HepG2 (cell line): Measurements from ENCODE around the gene SASS6. TPM values are rescaled to one million over a fixed set of nuclear protein-coding genes. Genes with fewer than 3 reads are reported as not detected.

Source experiments
- CHD4 ChIP-seq: fragments of 200-600 bp; sonication (generic); IDR thresholded peaks from 2 replicates; pipeline ENCODE4 v1.7.0; 2017; ENCODE audit warnings: mild to moderate bottlenecking, low read length, borderline replicate concordance
- DNMT1 ChIP-seq: sonication (generic); formaldehyde crosslinking; IDR thresholded peaks from 2 replicates; pipeline ENCODE4 v1.5.1; 2020; ENCODE audit warnings: mild to moderate bottlenecking, missing genetic modification reagents
- GFI1 ChIP-seq: sonication (generic); formaldehyde crosslinking; IDR thresholded peaks from 2 replicates; pipeline ENCODE4 v1.5.0; 2020; ENCODE audit warnings: missing genetic modification reagents, mild to moderate bottlenecking, borderline replicate concordance
- KDM5A ChIP-seq: fragments of 200-600 bp; sonication (generic); IDR thresholded peaks from 2 replicates; pipeline ENCODE4 v1.7.0; 2018; ENCODE audit warnings: antibody characterized with exemption, mild to moderate bottlenecking, low read length, borderline replicate concordance
- KLF12 ChIP-seq: sonication (generic); formaldehyde crosslinking; IDR thresholded peaks from 2 replicates; pipeline ENCODE4 v1.4.0; 2020; ENCODE audit warnings: missing genetic modification reagents, borderline replicate concordance
- POGK ChIP-seq: sonication (generic); formaldehyde crosslinking; conservative IDR thresholded peaks from 2 replicates; pipeline ENCODE4 v1.8.0; 2022; ENCODE audit warnings: mild to moderate bottlenecking, moderate library complexity, missing genetic modification reagents
- SP4 ChIP-seq: sonication (generic); formaldehyde crosslinking; IDR thresholded peaks from 2 replicates; pipeline ENCODE4 v1.8.1; 2023; ENCODE audit warnings: mild to moderate bottlenecking, missing genetic modification reagents
- TFDP1 ChIP-seq: IDR thresholded peaks from 2 replicates; pipeline ENCODE4 v1.6.1; 2016; ENCODE audit warnings: missing compliant biosample characterization, missing genetic modification reagents, borderline replicate concordance
- TGIF2 ChIP-seq: IDR thresholded peaks from 2 replicates; pipeline ENCODE4 v1.6.1; 2016; ENCODE audit warnings: control low read depth, missing compliant biosample characterization
- ZBTB3 ChIP-seq: sonication (generic); formaldehyde crosslinking; IDR thresholded peaks from 2 replicates; pipeline ENCODE4 v1.4.0; 2020; ENCODE audit warnings: low read depth, mild to moderate bottlenecking, moderate library complexity, missing genetic modification reagents, borderline replicate concordance
- ZGPAT ChIP-seq: IDR thresholded peaks from 2 replicates; pipeline ENCODE4 v1.6.1; 2016; ENCODE audit warnings: mild to moderate bottlenecking
- ZNF124 ChIP-seq: sonication (generic); formaldehyde crosslinking; IDR thresholded peaks from 2 replicates; pipeline ENCODE4 v1.4.0; 2020; ENCODE audit warnings: missing genetic modification reagents
- ZNF720 ChIP-seq: sonication (generic); formaldehyde crosslinking; IDR thresholded peaks from 2 replicates; pipeline ENCODE4 v1.4.0; 2020; ENCODE audit warnings: missing genetic modification reagents
- ZSCAN9 ChIP-seq: IDR thresholded peaks from 2 replicates; pipeline ENCODE4 v1.6.1; 2016; ENCODE audit warnings: borderline replicate concordance
- polyA plus RNA-seq, 8 experiments: library from polyadenylated mRNA; depleted of rRNA in 3 of 8; stranded (reverse) in 7 of 8; unstranded in 1 of 8; fragments of >200 nt; fragmentation: Illumina TruSeq in 4 of 8; extraction: Trizol in 4 of 8; gene quantifications; 2 replicates each; pipeline versions ENCODE4 v1.2.1 to v1.2.3, GENCODE V29; 2011 to 2016; ENCODE audit warnings: low read depth in 4 of 8, missing spikeins in 1 of 8, mixed read lengths in 1 of 8; ENCODE audit not compliant: insufficient read depth in 1 of 8
- total RNA-seq, 5 experiments: library from RNA; depleted of rRNA; stranded (reverse); fragments of >200 nt; fragmentation: Illumina TruSeq; extraction: Trizol; gene quantifications; 2 replicates each; pipeline ENCODE4 v1.2.3, GENCODE V29; 2016; ENCODE audit warnings: low read depth in 1 of 5
- TF ChIP-seq, protein P1 (sequence below): IDR thresholded peaks from 2 replicates; pipeline ENCODE4 v1.4.0; 2020; ENCODE audit warnings: mild to moderate bottlenecking, missing genetic modification reagents
- TF ChIP-seq, protein P2 (sequence below): sonication (generic); formaldehyde crosslinking; IDR thresholded peaks from 2 replicates; pipeline ENCODE4 v1.4.0; 2020; ENCODE audit warnings: missing genetic modification reagents, mild to moderate bottlenecking, borderline replicate concordance

SASS6 gene
- total and polyA plus RNA-seq, 2 of the 13 experiments (the other 11 are each of a cell fraction or from before 2014, with no cell fraction given) = 2.3 to 10.7 TPM

- TF ChIP-seq, protein P1, sequence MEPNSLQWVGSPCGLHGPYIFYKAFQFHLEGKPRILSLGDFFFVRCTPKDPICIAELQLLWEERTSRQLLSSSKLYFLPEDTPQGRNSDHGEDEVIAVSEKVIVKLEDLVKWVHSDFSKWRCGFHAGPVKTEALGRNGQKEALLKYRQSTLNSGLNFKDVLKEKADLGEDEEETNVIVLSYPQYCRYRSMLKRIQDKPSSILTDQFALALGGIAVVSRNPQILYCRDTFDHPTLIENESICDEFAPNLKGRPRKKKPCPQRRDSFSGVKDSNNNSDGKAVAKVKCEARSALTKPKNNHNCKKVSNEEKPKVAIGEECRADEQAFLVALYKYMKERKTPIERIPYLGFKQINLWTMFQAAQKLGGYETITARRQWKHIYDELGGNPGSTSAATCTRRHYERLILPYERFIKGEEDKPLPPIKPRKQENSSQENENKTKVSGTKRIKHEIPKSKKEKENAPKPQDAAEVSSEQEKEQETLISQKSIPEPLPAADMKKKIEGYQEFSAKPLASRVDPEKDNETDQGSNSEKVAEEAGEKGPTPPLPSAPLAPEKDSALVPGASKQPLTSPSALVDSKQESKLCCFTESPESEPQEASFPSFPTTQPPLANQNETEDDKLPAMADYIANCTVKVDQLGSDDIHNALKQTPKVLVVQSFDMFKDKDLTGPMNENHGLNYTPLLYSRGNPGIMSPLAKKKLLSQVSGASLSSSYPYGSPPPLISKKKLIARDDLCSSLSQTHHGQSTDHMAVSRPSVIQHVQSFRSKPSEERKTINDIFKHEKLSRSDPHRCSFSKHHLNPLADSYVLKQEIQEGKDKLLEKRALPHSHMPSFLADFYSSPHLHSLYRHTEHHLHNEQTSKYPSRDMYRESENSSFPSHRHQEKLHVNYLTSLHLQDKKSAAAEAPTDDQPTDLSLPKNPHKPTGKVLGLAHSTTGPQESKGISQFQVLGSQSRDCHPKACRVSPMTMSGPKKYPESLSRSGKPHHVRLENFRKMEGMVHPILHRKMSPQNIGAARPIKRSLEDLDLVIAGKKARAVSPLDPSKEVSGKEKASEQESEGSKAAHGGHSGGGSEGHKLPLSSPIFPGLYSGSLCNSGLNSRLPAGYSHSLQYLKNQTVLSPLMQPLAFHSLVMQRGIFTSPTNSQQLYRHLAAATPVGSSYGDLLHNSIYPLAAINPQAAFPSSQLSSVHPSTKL (CRISPR knock-in tag) = peak; percentile 61
- TF ChIP-seq ZBTB3 (CRISPR knock-in tag) = no peak
- TF ChIP-seq ZNF124 = peak; percentile 41; the same call in 1 of the 2 replicates
- peak; percentile 89 for TF ChIP-seq KDM5A
- peak; percentile 86 for TF ChIP-seq ZGPAT (CRISPR knock-in tag)
- peak; percentile 90 for TF ChIP-seq KLF12 (CRISPR knock-in tag)
- peak; percentile 73; the same call in 1 of the 2 replicates for TF ChIP-seq TGIF2 (CRISPR knock-in tag)
- peak; percentile 43; the same call in 1 of the 2 replicates for TF ChIP-seq SP4
- peak; percentile 97 for TF ChIP-seq TFDP1
- no peak for TF ChIP-seq DNMT1 (CRISPR knock-in tag)
- TF ChIP-seq, protein P2, sequence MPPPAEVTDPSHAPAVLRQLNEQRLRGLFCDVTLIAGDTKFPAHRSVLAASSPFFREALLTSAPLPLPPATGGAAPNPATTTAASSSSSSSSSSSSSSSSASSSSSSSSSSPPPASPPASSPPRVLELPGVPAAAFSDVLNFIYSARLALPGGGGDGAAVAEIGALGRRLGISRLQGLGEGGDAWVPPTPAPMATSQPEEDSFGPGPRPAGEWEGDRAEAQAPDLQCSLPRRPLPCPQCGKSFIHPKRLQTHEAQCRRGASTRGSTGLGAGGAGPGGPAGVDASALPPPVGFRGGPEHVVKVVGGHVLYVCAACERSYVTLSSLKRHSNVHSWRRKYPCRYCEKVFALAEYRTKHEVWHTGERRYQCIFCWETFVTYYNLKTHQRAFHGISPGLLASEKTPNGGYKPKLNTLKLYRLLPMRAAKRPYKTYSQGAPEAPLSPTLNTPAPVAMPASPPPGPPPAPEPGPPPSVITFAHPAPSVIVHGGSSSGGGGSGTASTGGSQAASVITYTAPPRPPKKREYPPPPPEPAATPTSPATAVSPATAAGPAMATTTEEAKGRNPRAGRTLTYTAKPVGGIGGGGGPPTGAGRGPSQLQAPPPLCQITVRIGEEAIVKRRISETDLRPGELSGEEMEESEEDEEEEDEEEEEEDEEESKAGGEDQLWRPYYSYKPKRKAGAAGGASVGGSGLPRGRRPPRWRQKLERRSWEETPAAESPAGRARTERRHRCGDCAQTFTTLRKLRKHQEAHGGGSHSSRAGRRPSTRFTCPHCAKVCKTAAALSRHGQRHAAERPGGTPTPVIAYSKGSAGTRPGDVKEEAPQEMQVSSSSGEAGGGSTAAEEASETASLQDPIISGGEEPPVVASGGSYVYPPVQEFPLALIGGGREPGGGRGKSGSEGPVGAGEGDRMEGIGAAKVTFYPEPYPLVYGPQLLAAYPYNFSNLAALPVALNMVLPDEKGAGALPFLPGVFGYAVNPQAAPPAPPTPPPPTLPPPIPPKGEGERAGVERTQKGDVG = peak; percentile 78; the same call in 1 of the 2 replicates
- TF ChIP-seq GFI1 (CRISPR knock-in tag) = no peak; the same call in 1 of the 2 replicates
- peak; percentile 59; the same call in 1 of the 2 replicates for TF ChIP-seq ZSCAN9 (CRISPR knock-in tag)
- TF ChIP-seq POGK (CRISPR knock-in tag) = no peak; the same call in none of the 2 replicates
- no peak for TF ChIP-seq CHD4
- no peak for TF ChIP-seq ZNF720 (CRISPR knock-in tag)
Observed at GRCh38 chr1:100132566-100133477, at the start of gene SASS6, which contains the start of gene TRMT13 (continued).
